PC-3 (cell line): ENCODE results near the gene PSMG3.

ENCODE experiments used
- CTCF ChIP-seq: fragments of 300-600 bp; sonication (generic); conservative IDR thresholded peaks from 2 replicates; pipeline ENCODE4 v1.5.1; 2017; ENCODE audit warnings: antibody characterized with exemption, low read depth, mild to moderate bottlenecking, low read length
- EZH2 ChIP-seq: fragments of 300-600 bp; sonication (generic); IDR thresholded peaks from one replicate; pipeline ENCODE4 v1.6.1; 2017; ENCODE audit warnings: antibody characterized with exemption, mild to moderate bottlenecking, low read length; ENCODE audit not compliant: unreplicated experiment
- EZH2phosphoT487 ChIP-seq: fragments of 300-600 bp; sonication (generic); IDR thresholded peaks from 2 replicates; pipeline ENCODE4 v1.6.1; 2018; ENCODE audit warnings: mild to moderate bottlenecking, antibody characterized with exemption, low read length, borderline replicate concordance

- TF ChIP-seq CTCF (no peak), EZH2 (no peak), EZH2phosphoT487 (no peak)
Measured at GRCh38 chr7:1552200-1552599, 17.6 kb downstream of the PSMG3 start.
